Stimulated activated CD4-positive, alpha-beta T cell treated with anti-CD3 and anti-CD28 coated beads, TNF-alpha, amount 100 ng/mL, for 24 hours (primary cell): Measurements from ENCODE around the gene EEF1A2.
A peak's percentile ranks its signal among the peaks of the same experiment; 100 is the strongest.

Source experiments
- DNase-seq, 3 experiments: peaks; one replicate each; pipeline ENCODE4 v3.0.0-alpha.2; 2020; ENCODE audit warnings: low read depth in 3 of 3

The EEF1A2 gene

GRCh38 chr20:63498960-63499337, at the start of gene EEF1A2:
Gene EEF1A2, minus strand, starts transcription at chr20:63499083. Its CDS starts 1,320 bp downstream, at chr20:63497763.
- DNase-seq: no peak

DNA sequence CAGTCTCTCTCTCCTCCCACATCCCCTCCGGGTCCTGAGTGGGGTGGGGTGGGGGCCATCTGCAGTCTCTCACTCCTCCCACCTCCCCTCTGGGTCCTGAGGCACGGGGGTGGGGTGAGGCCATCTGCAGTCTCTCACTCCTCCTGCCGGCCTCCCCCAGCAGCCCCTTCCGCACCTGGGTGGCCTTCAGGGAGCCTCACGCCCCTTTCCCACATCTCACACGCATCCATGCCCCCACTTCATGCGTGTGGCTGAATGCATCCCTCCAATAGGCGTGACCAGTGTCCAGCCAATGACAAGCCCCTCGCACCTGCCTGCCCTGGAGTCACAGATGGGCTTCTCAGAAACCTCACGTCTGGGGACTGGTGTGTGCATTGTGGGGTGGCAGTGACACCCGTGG, 49.7 kb upstream of the EEF1A2 start:
- no peak for DNase-seq

- DNase-seq: no peak
Observed at GRCh38 chr20:63547725-63548480, 49.0 kb upstream of the EEF1A2 start, which contains the start of gene SRMS. Gene SRMS, minus strand, starts transcription at chr20:63547749. Its CDS starts 286 bp downstream, at chr20:63547463.

DNA sequence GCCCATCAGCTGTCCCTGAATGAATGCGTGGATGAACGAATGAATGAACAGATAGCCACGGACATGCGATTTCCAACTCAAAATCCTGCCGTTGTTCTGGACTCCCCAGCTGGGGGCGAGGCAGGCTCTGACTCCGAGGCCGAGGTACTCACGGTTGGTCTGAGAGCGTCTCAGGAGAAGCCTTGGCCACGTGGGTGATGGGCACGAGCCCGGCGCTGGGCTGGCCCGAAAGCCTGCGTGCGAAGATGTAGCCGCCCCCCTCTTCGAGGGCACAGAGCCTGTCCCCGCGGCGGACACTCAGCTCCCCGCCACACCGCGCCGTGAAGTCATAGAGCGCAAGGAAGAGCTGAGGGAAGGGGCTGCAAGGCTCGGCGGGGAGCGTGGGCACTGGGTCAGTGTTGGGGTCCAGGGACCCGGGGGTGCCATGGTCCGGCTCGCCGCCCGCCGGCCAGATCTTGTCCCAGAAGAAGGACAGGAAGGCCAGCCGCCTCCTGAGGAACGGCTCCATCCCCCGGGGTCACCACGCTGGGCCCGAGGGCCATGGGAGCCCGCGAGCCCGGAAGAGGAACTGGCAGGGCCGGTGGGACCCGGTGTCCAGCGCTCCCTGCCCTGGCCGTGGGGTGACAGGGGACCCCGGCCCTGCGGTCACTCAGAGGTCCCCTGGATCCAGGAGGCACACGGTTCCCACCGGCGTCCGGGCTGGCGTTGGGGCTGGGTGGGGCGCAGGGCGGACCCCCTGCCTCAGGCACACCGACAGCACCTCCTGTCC, 48.3 kb upstream of the EEF1A2 start:
- no peak for DNase-seq

- no peak for DNase-seq
Observed at GRCh38 chr20:63546256-63546955, 47.5 kb upstream of the EEF1A2 start.

- DNase-seq: no peak
Observed at GRCh38 chr20:63545814-63546213, 46.9 kb upstream of the EEF1A2 start.

DNA sequence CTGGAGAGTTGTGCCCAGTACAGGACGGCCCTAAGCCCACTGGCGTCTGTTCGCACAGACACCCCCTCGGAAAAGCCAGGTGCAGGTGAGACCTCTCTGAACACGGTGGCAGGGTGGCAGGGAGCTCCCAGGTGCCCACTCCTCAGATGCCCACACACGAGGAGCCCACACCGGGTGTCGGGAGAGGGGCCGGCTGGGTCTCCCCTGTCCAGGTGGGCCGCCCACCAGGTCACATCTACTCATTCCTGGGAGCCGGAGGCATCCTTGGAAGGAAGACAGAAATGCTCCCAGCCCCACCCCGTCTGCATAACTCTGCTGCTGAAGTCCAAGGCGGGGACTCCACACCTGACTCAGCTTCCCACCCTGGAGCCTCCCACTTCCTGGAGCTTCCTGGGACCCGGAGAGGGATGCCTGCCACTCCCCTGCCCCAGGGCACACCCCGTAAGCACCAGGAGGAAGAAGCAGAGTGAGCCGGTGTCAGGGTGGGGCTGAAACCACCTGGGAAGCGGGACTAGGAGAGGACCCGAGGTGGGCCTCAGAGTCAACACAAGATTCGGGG, 46.2 kb upstream of the EEF1A2 start:
- no peak for DNase-seq

DNA sequence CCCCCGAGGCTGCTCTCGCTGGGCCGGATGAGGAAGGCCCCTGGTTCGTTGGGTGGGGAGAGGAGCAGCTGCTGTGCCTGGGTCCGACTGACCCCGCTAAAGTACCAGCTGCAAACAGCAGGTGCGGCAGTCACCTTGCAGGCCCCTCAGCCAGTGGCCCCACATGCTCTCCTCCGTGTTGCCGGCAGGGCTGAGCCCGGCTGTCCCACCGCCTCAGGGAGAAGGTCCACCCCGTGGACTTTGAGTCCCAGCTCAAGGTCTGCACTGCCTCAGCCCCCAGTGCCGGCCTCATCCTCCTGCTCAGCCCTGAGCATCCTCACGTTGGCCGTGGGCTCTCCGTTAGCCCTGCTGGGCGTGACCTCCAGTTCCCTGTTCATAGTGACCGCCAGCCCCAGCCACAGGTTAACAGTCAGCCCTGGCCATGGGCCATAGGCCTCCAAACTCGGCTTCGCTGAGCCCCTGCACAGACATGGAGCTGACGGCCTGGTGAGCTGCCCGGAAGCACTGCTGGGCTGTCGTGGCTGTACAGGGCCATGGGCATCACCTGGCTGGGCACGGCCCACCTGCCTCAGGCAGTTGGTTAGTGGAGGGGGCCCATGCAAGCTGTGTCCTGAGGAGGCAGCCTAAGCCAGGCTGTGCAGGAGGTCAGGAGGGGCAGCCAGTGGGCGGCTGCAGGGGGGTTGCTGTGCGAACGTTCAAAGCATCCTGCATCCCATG, 45.5 kb upstream of the EEF1A2 start:
- no peak for DNase-seq

DNA sequence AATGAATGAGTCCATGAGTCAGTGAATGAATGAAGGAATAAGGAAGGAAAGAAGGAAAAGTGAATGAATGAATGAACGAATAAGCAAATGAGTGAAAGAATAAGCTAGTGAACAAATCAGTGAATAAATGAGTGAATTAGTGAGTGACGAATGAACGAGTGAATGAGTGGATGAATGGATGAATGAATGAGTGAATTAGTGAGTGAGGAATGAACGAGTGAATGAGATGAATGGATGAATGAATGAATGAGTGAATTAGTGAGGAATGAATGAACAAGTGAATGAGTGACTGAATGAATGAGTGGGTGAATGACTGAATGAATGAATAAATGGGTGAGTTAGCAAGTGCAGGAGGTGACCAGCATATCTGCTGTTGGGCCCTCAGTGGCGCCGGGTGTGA, 44.9 kb upstream of the EEF1A2 start:
- DNase-seq: no peak

DNA sequence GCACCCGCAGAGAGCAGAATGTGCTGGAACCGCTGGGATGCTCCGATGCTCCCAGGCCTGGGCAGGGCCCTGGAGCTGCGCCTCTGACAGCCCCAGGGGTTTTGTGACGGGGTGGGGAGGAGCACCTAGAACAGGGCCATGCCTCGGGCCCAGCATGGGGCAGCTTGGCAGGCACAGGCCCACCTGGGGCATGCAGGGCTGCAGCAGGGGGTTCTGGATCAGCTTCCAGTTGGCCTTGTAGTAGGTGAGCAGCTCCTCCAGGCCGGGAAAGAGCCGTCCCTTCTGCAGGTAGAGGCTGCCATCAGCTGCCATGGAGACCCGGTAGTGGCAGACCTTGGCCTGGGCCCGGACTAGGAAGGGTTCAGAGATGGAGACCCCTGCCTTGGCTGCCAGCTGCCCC, 44.2 kb upstream of the EEF1A2 start:
- DNase-seq: no peak

GRCh38 chr20:63542696-63543095, 43.8 kb upstream of the EEF1A2 start:
- DNase-seq: no peak

- DNase-seq: no peak
Observed at GRCh38 chr20:63542031-63542559, 43.2 kb upstream of the EEF1A2 start.

GRCh38 chr20:63541371-63541770, 42.5 kb upstream of the EEF1A2 start:
- DNase-seq: no peak

- DNase-seq: no peak
Observed at GRCh38 chr20:63540417-63541186, 41.7 kb upstream of the EEF1A2 start.

GRCh38 chr20:63539441-63540370, 40.8 kb upstream of the EEF1A2 start:
- DNase-seq: no peak

DNA sequence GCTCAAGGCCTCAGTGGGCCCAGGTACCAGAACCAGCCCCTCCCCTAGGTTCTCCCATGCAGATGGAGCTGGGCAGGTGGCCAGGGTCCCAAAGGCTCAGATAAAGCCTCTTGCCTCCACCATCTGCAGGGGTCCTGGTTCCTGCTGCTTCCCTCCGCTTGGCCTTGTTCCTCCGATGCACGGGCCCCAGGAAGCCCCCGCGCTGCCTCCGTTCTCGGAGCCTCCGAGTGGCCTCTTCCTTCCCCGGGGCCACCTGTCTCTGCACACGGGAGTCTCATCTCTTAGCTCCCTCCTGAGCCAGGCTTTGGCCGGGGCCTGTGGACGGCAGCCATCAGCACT, 40.2 kb upstream of the EEF1A2 start:
- no peak for DNase-seq

- no peak for DNase-seq
Observed at GRCh38 chr20:63538204-63539091, 39.6 kb upstream of the EEF1A2 start.

DNA sequence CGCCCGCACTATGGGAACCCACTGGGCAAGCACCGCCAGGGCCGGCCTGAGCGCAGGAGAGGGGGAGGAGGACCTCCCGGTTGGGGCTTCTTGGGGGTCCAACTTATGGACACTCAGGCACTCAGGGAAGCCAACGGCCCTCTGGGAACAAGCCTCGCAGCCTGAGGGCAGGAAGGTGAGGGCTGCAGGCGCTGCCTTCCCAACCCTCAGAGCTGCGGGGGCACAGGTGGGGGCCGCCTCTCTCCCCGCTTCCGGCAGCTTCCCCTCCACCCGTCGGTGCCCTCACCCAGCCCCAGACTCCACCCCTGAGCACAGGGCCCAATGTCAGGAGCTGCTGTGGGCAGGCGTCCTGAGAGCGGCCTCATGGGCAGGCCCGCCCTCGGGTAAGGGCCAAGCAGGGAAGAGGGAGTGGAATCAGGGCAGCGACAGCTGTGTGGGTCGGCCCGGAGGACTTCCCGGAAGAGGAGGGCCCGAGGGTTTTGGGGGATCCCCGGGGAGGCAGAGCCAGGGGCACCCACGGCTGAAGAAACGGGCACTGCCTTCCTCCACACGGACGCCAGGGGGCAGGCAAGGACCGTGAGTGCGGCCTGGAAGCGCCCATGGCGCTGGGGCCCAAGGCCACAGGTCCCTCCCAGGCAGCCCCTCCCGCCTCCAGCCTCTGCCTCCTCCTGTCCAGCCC, 38.8 kb upstream of the EEF1A2 start:
- peak; percentile 89 to 95 (median 89) for DNase-seq
